Memory B cell (primary cell): ENCODE measurements around the gene GPRC5B.
A peak's percentile ranks its signal among the peaks of the same experiment; 100 is the strongest.

Source experiments
- ATAC-seq: fragments of 150-1000 bp; cut with Tn5 transposase; 2 replicates; pipeline ENCODE4 v1.10.0; 2021; ENCODE audit warnings: low read depth, mild to moderate bottlenecking, moderate library complexity
- DNase-seq, 2 donors: peaks; one replicate each; pipeline ENCODE4 v3.0.0; 2022; ENCODE audit warnings: low spot score in 2 of 2
- H3K27ac Mint-ChIP-seq: one replicate; pipeline ENCODE4 v1.8.0; 2022; ENCODE audit warnings: mild to moderate bottlenecking, moderate library complexity, mixed read lengths
- H3K27me3 Mint-ChIP-seq: one replicate; pipeline ENCODE4 v1.8.0; 2022; ENCODE audit warnings: mixed read lengths
- H3K36me3 Mint-ChIP-seq: one replicate; pipeline ENCODE4 v1.8.0; 2022; ENCODE audit warnings: mild to moderate bottlenecking, mixed read lengths
- H3K4me1 Mint-ChIP-seq: one replicate; pipeline ENCODE4 v1.8.0; 2022; ENCODE audit warnings: mixed read lengths
- H3K4me3 Mint-ChIP-seq: one replicate; pipeline ENCODE4 v1.8.0; 2022; ENCODE audit warnings: mild to moderate bottlenecking, moderate library complexity, mixed read lengths
- H3K9me3 Mint-ChIP-seq: one replicate; pipeline ENCODE4 v1.8.0; 2022; ENCODE audit warnings: mixed read lengths

GPRC5B gene

DNA sequence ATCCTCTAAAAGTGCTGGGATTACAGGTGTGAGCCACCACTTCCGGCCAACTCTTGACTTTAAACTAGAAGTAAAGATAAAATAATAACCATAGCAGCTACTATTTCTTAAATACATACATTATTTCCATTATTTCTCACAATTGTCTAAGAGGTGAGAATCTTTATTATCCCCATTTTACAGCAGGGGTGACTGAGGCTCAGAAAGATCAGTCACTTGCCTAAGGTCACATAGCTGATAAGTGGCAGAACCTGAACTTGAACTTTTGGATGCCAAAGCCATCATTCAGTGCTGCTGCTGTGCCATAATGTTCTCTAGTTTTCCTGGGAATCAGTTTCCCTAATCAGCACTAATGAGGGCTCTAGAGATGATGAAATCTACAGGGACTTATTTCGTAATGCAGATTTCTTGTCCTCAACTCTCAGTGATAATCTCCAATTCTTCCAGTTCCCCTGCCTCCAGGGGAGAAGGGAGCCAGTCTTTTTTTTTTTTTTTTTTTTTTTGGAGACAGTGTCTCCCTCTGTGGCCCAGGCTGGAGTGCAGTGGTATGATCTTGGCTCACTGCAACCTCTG, 25.2 kb upstream of the GPRC5B start:
- H3K4me1 Mint-ChIP-seq: no peaks in the 10 kb centered on the region
- H3K27me3 Mint-ChIP-seq: peaks cover 10% of the 10 kb centered on the region
- H3K4me3 Mint-ChIP-seq: no peak overlapping the region
- ATAC-seq: no peak
- H3K27ac Mint-ChIP-seq: no peak overlapping the region
- no peaks in the 10 kb centered on the region for H3K36me3 Mint-ChIP-seq
- no peaks in the 10 kb centered on the region for H3K9me3 Mint-ChIP-seq
- DNase-seq: no peak

DNA sequence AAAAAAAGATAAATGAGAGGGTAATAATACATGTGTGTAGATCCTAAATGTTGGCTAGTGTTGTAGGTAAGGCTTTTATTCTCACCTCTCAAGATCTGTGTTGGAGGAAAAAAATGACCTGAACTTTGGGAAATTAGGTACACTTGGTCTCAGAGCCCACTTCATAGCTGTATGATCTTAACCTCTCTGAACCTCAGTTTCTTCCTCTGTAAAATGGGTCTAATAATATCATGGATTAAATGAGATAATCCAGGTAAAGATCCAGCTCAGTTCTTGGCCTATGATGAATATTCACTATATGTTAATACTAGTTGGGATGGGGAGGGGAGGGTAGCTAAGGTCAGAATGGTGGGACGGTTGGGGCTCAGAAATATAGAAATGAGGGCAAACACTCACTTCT, 24.3 kb upstream of the GPRC5B start:
- Mint-ChIP-seq H3K27ac (no peak overlapping the region), H3K4me1 (no peaks in the 10 kb centered on the region), H3K4me3 (no peak overlapping the region), H3K27me3 (peaks cover 10% of the 10 kb centered on the region), H3K9me3 (no peaks in the 10 kb centered on the region), H3K36me3 (no peaks in the 10 kb centered on the region)
- ATAC-seq: no peak
- no peak for DNase-seq

DNA sequence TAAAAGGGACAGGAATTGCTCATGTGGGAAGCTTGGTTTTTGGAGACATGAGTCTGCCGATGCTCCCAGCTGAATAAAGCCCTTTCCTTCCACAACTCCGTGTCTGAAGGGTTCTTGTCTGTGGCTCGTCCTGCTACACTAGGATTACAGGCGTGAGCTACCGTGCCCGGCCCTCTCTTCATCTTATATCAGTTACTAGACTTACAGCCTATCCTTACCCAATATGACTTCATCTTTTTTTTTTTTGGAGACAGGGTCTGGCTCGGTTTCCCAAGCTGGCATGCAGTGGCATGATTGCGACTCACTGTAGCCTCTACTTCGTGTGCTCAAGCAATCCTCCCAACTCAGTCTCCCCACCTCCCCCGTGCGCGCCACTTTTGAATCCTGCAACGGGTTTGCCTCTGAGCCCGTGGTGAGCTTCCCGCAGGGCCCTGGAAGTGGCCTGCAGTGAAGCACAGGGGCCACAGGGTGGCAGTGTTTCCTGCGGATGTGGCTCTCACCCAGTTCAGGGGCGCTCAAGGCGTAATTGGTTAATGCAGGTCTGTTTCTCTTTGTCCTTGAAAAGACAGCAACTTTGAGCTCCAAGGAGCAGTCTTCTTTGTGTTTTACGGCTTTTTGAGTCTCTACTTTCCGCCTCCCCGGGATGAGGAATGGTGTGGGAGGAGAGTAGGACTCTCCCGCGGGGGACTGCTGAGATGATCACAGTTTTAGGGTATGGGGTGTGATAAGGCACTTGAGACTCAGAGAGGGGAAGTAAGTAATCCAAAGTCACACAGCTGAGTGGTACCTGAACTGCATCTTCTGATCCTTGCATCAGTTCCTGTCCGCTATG, 22.7 kb upstream of the GPRC5B start:
- no peaks in the 10 kb centered on the region for H3K4me1 Mint-ChIP-seq
- no peak overlapping the region for H3K4me3 Mint-ChIP-seq
- no peak overlapping the region for H3K27ac Mint-ChIP-seq
- no peaks in the 10 kb centered on the region for H3K36me3 Mint-ChIP-seq
- ATAC-seq (peak; percentile 77), DNase-seq (peak; percentile 36 to 56)
- peaks cover 12% of the 10 kb centered on the region for H3K27me3 Mint-ChIP-seq
- H3K9me3 Mint-ChIP-seq: peaks cover 1% of the 10 kb centered on the region

DNA sequence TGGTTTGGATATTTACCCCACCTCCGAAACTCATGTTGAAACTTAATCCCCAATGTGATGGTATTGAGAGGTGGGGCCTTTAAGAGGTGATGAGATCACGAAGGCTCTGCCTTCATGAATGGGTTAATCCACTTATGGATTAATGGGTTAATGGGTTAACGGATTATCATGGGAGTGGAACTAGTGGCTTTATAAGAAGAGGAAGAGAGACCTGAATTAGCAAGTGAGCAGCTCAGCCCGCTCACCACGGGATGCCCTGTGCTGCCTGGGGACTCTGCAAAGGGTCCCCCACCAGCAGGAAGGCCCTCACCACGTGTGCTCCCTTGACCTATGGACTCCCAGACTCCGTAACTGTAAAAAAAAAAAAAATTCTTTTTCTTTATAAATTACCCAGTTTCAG, 16.5 kb upstream of the GPRC5B start:
- Mint-ChIP-seq H3K27ac (no peak overlapping the region), H3K4me1 (peaks cover 2% of the 10 kb centered on the region), H3K36me3 (no peaks in the 10 kb centered on the region), H3K4me3 (no peak overlapping the region), H3K9me3 (peaks cover 1% of the 10 kb centered on the region), H3K27me3 (peaks cover 10% of the 10 kb centered on the region)
- ATAC-seq: no peak
- no peak for DNase-seq

DNA sequence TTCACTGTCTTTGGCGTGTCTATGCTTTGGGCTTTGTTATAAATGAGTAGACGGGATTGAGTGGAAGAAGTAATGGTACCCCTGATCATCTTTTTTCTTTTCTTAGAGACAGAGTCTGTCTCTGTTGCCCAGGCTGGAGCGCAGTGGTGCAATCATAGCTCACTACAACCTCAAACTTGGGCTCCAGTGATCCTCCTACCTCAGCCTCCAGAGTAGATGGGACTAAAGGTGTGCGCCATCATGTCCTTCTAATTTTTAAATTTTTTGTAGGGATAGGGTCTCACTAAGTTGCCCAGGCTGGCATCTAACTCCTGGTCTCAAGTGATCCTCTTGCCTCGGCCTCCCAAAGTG, 14.9 kb upstream of the GPRC5B start:
- no peak overlapping the region for H3K27ac Mint-ChIP-seq
- H3K27me3 Mint-ChIP-seq: peaks cover 10% of the 10 kb centered on the region
- peaks cover 1% of the 10 kb centered on the region for H3K9me3 Mint-ChIP-seq
- peaks cover 2% of the 10 kb centered on the region for H3K4me1 Mint-ChIP-seq
- H3K4me3 Mint-ChIP-seq: no peak overlapping the region
- H3K36me3 Mint-ChIP-seq: no peaks in the 10 kb centered on the region
- no peak for DNase-seq
- ATAC-seq: no peak

DNA sequence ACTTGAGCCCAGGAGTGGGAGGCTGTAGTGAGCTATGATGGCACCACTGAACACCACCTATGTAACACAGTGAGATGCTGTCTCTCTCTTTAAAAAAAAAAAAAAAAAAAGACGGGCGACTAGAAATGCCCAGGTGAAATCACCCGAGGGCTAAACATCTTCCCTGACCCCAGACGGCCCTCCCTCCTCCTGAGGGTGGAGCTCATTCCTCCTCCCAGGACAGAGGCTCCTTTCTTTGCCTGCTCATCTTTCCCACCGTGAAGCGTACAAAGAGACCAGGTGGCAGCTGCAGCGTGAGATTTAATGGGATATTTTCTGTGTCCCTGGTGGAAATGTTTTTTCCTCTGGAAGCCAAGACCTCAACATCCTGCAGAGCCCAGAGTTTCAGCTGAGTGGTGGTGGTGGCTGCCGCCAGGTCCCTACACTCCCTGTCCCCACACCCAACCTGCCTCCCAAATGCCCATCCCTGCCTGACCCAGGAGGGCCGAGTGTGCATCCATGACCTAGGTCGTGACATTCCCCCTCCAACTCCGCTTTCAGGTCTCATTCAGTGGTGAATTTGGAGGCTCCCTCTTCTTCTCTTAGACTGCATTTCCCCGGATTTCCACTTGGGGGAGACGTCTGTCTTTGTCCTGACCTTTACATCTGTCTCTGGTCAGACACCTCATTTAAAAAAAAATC, 14.4 kb upstream of the GPRC5B start:
- H3K4me3 Mint-ChIP-seq: no peak overlapping the region
- H3K36me3 Mint-ChIP-seq: no peaks in the 10 kb centered on the region
- peaks cover 10% of the 10 kb centered on the region for H3K27me3 Mint-ChIP-seq
- DNase-seq: peak in 1 of 2 donors; percentile 36
- no peak overlapping the region for H3K27ac Mint-ChIP-seq
- peaks cover 2% of the 10 kb centered on the region for H3K4me1 Mint-ChIP-seq
- ATAC-seq: peak; percentile 47
- peaks cover 1% of the 10 kb centered on the region for H3K9me3 Mint-ChIP-seq

DNA sequence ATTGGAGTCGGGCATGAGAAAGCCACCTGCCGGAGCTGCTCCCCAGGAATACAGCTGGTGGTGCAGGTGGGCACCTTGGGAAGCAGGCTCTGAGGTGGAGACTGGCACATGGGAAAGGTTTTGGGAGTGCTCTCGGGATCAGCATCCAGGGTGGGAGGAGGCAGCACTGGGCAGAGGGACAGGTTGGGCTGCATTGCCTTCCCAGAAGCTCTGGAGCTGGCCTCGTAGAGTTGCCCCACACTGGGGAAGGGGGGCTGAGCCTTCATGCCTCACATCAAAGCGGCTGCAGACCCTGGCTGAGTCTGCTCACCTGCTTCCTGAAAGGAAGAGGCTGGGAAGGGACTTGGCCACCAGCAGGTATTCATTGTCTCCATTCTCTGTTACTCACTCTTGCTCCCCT, 13.5 kb upstream of the GPRC5B start:
- H3K9me3 Mint-ChIP-seq: peaks cover 1% of the 10 kb centered on the region
- H3K27me3 Mint-ChIP-seq: peaks cover 10% of the 10 kb centered on the region
- H3K36me3 Mint-ChIP-seq: no peaks in the 10 kb centered on the region
- peaks cover 2% of the 10 kb centered on the region for H3K4me1 Mint-ChIP-seq
- DNase-seq (no peak), ATAC-seq (no peak)
- no peak overlapping the region for H3K27ac Mint-ChIP-seq
- no peak overlapping the region for H3K4me3 Mint-ChIP-seq

DNA sequence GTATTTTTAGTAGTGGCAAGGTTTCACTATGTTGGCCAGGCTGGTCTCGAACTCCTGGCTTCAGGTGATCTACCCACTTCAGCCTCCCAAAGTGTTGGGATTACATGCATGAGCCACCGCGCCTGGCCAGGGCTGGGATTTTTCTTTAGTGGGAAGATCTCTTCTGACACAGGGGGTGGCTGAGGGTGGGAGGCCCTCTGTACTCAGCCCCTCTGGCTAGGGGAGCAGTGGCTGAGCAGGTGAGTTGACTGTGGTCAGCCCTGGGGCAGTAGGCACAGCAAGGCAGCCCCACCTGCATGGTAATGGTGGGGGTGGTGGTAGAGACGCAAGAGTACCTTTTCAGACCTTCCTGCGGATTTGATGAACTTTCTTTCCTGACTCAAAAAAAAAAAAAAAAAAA, 12.3 kb upstream of the GPRC5B start:
- H3K9me3 Mint-ChIP-seq: no peaks in the 10 kb centered on the region
- DNase-seq: no peak
- no peak overlapping the region for H3K4me3 Mint-ChIP-seq
- no peaks in the 10 kb centered on the region for H3K36me3 Mint-ChIP-seq
- peaks cover 8% of the 10 kb centered on the region for H3K27me3 Mint-ChIP-seq
- H3K27ac Mint-ChIP-seq: no peak overlapping the region
- H3K4me1 Mint-ChIP-seq: peaks cover 2% of the 10 kb centered on the region
- no peak for ATAC-seq

DNA sequence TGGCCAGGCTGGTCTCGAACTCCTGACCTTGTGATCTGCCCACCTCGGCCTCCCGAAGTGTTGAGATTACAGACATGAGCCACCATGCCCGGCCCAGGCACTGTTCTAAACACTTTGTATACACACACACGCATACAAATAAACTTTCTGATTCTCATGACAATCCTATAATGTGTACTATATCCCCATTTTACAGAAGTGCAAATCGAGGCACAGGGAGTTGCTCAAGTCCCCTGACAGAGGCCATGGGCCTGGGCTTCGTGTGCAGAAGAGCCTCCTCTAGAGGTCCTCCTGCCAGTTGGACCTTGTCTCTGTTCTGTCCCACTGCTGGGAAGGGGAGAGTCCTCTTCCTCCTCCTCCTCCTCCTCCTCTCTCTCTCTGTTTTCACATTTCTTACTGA, 9.9 kb upstream of the GPRC5B start:
- Mint-ChIP-seq H3K27ac (no peak overlapping the region), H3K9me3 (no peaks in the 10 kb centered on the region), H3K36me3 (no peaks in the 10 kb centered on the region), H3K4me3 (no peak overlapping the region), H3K27me3 (peaks cover 8% of the 10 kb centered on the region), H3K4me1 (peaks cover 2% of the 10 kb centered on the region)
- ATAC-seq: no peak
- DNase-seq: no peak

DNA sequence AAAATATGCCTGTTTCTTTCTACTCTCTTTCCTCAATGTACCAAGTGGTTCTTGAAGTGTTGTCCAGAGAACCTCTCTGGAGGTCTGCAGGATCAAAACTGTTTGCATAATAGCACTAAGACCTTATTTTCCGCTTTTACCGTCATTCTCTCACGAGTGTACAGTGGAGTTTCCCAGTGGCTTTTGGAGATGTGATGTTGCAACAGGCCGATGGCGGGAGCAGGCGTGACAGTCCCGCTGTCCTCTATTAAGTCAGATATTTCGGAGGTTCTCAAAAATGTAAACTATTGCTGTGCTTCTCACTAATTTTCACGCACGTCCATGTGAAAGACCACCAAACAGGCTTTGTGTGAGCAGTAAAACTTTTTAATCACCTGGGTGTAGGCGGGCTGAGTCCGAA, 8.3 kb upstream of the GPRC5B start:
- DNase-seq (no peak), ATAC-seq (no peak)
- H3K9me3 Mint-ChIP-seq: no peaks in the 10 kb centered on the region
- H3K4me3 Mint-ChIP-seq: no peak overlapping the region
- no peaks in the 10 kb centered on the region for H3K4me1 Mint-ChIP-seq
- no peaks in the 10 kb centered on the region for H3K36me3 Mint-ChIP-seq
- H3K27ac Mint-ChIP-seq: no peak overlapping the region
- peaks cover 3% of the 10 kb centered on the region for H3K27me3 Mint-ChIP-seq

DNA sequence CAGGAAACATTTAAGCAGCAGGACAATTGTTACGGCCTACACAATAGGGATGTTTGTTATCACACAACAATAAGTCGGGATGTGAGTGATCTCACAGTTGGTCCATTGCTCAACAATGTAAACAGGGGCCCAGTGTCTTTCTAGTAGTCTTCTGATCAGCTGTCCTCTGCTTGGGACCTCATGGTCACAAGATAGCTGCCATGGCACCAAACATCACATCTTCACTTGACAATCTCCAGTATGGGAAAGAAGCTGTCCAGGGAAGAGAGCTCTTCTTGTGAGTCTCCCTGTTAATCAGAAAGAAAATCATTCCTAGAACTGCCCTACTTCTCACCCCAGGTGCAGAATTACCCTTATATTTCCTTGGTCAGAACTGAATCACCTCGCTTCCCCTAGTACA, 6.3 kb upstream of the GPRC5B start:
- ATAC-seq (no peak), DNase-seq (no peak)
- H3K9me3 Mint-ChIP-seq: no peaks in the 10 kb centered on the region
- no peaks in the 10 kb centered on the region for H3K36me3 Mint-ChIP-seq
- H3K4me1 Mint-ChIP-seq: peaks cover 5% of the 10 kb centered on the region
- peaks cover 7% of the 10 kb centered on the region for H3K27me3 Mint-ChIP-seq
- no peak overlapping the region for H3K27ac Mint-ChIP-seq
- H3K4me3 Mint-ChIP-seq: no peak overlapping the region

DNA sequence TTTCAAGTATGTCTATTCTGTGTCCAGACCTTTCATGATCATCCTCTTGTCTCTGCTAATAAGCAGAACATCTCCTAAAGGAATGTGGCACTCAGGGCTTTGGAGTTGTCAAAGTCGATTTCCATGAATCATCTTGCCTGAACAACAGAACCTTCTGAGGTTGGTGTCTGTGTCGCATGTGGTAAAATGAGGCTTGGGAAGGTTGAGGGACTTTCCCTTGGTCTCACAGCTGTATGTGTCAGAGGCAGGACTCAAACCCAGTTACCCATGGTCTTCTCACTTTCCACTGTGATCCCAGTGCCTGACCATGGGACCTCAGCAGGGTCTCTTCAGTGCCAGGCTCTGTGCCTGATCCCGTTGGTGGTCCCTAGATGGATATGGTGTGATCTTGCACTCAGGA, 4.2 kb upstream of the GPRC5B start:
- no peak overlapping the region for H3K27ac Mint-ChIP-seq
- ATAC-seq (no peak), DNase-seq (no peak)
- H3K36me3 Mint-ChIP-seq: peaks cover 2% of the 10 kb centered on the region
- no peaks in the 10 kb centered on the region for H3K9me3 Mint-ChIP-seq
- peaks cover 20% of the 10 kb centered on the region for H3K27me3 Mint-ChIP-seq
- no peak overlapping the region for H3K4me3 Mint-ChIP-seq
- H3K4me1 Mint-ChIP-seq: peaks cover 22% of the 10 kb centered on the region

DNA sequence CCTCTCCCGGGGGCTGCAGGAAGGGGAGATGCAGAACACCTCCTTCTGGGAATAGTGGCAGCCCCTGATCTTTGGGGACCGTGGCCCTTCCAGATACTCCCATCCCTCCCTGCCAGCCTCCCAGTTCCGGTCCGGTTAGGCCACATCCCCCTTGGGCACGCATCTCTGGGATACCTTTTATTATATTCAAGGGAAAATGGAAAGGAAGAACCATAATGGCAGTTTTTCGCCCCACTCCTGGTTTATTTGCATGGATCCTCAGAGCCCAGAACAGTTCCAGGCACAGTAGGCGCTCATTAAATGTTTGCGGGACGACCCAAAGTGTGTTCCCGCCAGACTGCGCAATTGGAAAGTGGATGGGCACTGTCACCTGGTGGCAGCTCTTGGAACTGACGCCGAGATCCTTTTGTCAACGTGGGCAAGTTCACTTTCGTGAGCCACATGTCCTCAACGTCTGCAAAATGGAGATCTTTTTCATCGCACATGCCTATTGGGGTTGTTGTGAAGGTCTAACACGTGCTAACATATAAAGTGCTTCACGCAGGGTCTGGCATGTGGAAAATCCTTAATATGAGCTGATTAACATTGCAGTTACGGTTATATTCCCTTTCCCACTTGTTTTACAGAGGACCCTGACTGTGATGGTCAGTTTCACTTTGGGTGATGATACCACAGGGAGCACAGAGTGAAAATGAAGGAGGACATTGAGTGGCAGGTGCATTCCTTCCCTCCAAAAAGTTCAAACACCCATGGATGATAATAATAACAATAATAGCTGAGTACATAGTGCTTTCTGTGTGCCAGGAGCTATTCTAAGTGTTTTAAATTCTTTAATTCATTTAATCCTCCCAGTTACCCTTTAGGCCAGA, 1.7 kb upstream of the GPRC5B start:
- H3K27me3 Mint-ChIP-seq: peaks cover 29% of the 10 kb centered on the region
- H3K4me3 Mint-ChIP-seq: peak overlapping the region; percentile 89
- H3K9me3 Mint-ChIP-seq: no peaks in the 10 kb centered on the region
- H3K27ac Mint-ChIP-seq: peak overlapping the region; percentile 41
- H3K4me1 Mint-ChIP-seq: peaks cover 22% of the 10 kb centered on the region
- H3K36me3 Mint-ChIP-seq: peaks cover 2% of the 10 kb centered on the region
- DNase-seq: peak; percentile 63 to 67
- ATAC-seq: peak; percentile 62
